Liver (tissue), 9 donors: ENCODE results near the gene ZNF839. TPM values are rescaled to one million over a fixed set of nuclear protein-coding genes. Genes with fewer than 3 reads are reported as not detected.

Source experiments
- DNase-seq: peaks from one replicate; pipeline ENCODE4 v3.0.0-alpha.2; 2017; ENCODE audit warnings: low spot score
- H3K27ac ChIP-seq, 2 donors: one replicate each; pipeline ENCODE4 v1.7.0; 2013; ENCODE audit warnings: inconsistent platforms in 2 of 2, low read length in 2 of 2, control low read depth in 1 of 2, low read depth in 1 of 2, mild to moderate bottlenecking in 1 of 2
- H3K27me3 ChIP-seq, 4 donors: one replicate each; pipeline versions ENCODE4 v1.6.1 to v1.7.0; 2013; ENCODE audit warnings: low read length in 3 of 4, inconsistent platforms in 1 of 4, mild to moderate bottlenecking in 1 of 4, moderate library complexity in 1 of 4; ENCODE audit not compliant: control insufficient read depth in 4 of 4, insufficient read depth in 4 of 4
- H3K36me3 ChIP-seq, 4 donors: one replicate each; pipeline versions ENCODE4 v1.6.1 to v1.7.0; 2013; ENCODE audit warnings: low read length in 3 of 4, mild to moderate bottlenecking in 3 of 4, low read depth in 1 of 4, moderate library complexity in 1 of 4; ENCODE audit not compliant: control insufficient read depth in 4 of 4, insufficient read depth in 3 of 4
- H3K4me1 ChIP-seq, 4 donors: one replicate each; pipeline versions ENCODE4 v1.6.1 to v1.7.0; 2013; ENCODE audit warnings: low read length in 3 of 4, mild to moderate bottlenecking in 3 of 4, moderate library complexity in 1 of 4; ENCODE audit not compliant: control insufficient read depth in 4 of 4, insufficient read depth in 4 of 4
- H3K4me3 ChIP-seq, 3 donors: one replicate each; pipeline versions ENCODE4 v1.6.1 to v1.7.0; 2013; ENCODE audit warnings: low read length in 3 of 3, control low read depth in 1 of 3, low read depth in 1 of 3, mild to moderate bottlenecking in 1 of 3
- H3K9ac ChIP-seq, 2 donors: one replicate each; pipeline ENCODE4 v1.7.0; 2013; ENCODE audit warnings: low read length in 2 of 2, mild to moderate bottlenecking in 2 of 2, moderate library complexity in 2 of 2, control low read depth in 1 of 2, low read depth in 1 of 2
- H3K9me3 ChIP-seq, 4 donors: one replicate each; pipeline versions ENCODE4 v1.6.1 to v1.7.0; 2013; ENCODE audit warnings: low read length in 3 of 4; ENCODE audit not compliant: control insufficient read depth in 4 of 4
- FOXA2 ChIP-seq: IDR thresholded peaks from 2 replicates; pipeline ENCODE4 v1.6.1; 2016; ENCODE audit warnings: antibody characterized with exemption
- GABPA ChIP-seq, 2 donors: IDR thresholded peaks in 1 of 2; conservative IDR thresholded peaks in 1 of 2; 2 replicates each; pipeline ENCODE4 v1.6.1; 2016; ENCODE audit warnings: antibody characterized with exemption in 2 of 2, mild to moderate bottlenecking in 1 of 2, moderate library complexity in 1 of 2
- HNF4A ChIP-seq, 2 donors: conservative IDR thresholded peaks; 2 replicates each; pipeline ENCODE4 v1.6.1; 2016; ENCODE audit warnings: antibody characterized with exemption in 2 of 2, mild to moderate bottlenecking in 2 of 2
- HNF4G ChIP-seq: IDR thresholded peaks from 2 replicates; pipeline ENCODE4 v1.6.1; 2016; ENCODE audit warnings: antibody characterized with exemption
- JUND ChIP-seq, 2 donors: IDR thresholded peaks; 2 replicates each; pipeline ENCODE4 v1.6.1; 2016; ENCODE audit warnings: antibody characterized with exemption in 2 of 2
- NR2F2 ChIP-seq: IDR thresholded peaks from 2 replicates; pipeline ENCODE4 v1.6.1; 2016; ENCODE audit warnings: antibody characterized with exemption
- RAD21 ChIP-seq, 2 donors: IDR thresholded peaks; 2 replicates each; pipeline ENCODE4 v1.6.1; 2016; ENCODE audit warnings: antibody characterized with exemption in 2 of 2, mild to moderate bottlenecking in 2 of 2
- RXRA ChIP-seq, 2 donors: IDR thresholded peaks; 2 replicates each; pipeline ENCODE4 v1.6.1; 2017 to 2018; ENCODE audit warnings: antibody characterized with exemption in 2 of 2, mild to moderate bottlenecking in 1 of 2
- SP1 ChIP-seq: IDR thresholded peaks from 2 replicates; pipeline ENCODE4 v1.6.1; 2018; ENCODE audit warnings: antibody characterized with exemption, mild to moderate bottlenecking
- TAF1 ChIP-seq: conservative IDR thresholded peaks from 2 replicates; pipeline ENCODE4 v1.6.1; 2016; ENCODE audit warnings: antibody characterized with exemption, mild to moderate bottlenecking
- YY1 ChIP-seq: IDR thresholded peaks from 2 replicates; pipeline ENCODE4 v1.6.1; 2016; ENCODE audit warnings: antibody characterized with exemption, mild to moderate bottlenecking
- WGBS: extraction: QIAGEN DNeasy Blood & Tissue Kit; methylation state at CpG from one replicate; pipeline ENCODE4 v1.1.7; 2013; 5-methylcytosine and 5-hydroxymethylcytosine counted together
- polyA plus RNA-seq, 2 donors: library from polyadenylated mRNA; stranded (reverse) in 1 of 2; unstranded in 1 of 2; fragments of 200-250 nt in 1 of 2; fragments of >200 nt in 1 of 2; fragmentation: Nextera tagmentation in 1 of 2; extraction: Ambion mirVana in 1 of 2; gene quantifications; one replicate each; pipeline versions ENCODE4 v1.2.1 to v1.2.3, GENCODE V29; 2013 to 2015
- total RNA-seq, 2 donors: library from RNA; depleted of rRNA; stranded (reverse); fragments of >200 nt; gene quantifications; one replicate each; pipeline ENCODE4 v1.2.3, GENCODE V29; 2014
- TF ChIP-seq, protein P1 (sequence below): IDR thresholded peaks from 2 replicates; pipeline ENCODE4 v1.6.1; 2016; ENCODE audit warnings: antibody characterized with exemption
- TF ChIP-seq, protein P2 (sequence below): IDR thresholded peaks from 2 replicates; pipeline ENCODE4 v1.6.1; 2016; ENCODE audit warnings: antibody characterized with exemption, mild to moderate bottlenecking
- TF ChIP-seq, protein P3 (sequence below): IDR thresholded peaks from 2 replicates; pipeline ENCODE4 v1.6.1; 2016; ENCODE audit warnings: antibody characterized with exemption
- donor health status: healthy.
- donor health status: healthy.
- donor health status: healthy.
- donor health status: healthy.
- donor health status: healthy.

ZNF839 gene
- total and polyA plus RNA-seq, 4 donors = 3.1 to 5.6 (median 4.3) TPM

DNA sequence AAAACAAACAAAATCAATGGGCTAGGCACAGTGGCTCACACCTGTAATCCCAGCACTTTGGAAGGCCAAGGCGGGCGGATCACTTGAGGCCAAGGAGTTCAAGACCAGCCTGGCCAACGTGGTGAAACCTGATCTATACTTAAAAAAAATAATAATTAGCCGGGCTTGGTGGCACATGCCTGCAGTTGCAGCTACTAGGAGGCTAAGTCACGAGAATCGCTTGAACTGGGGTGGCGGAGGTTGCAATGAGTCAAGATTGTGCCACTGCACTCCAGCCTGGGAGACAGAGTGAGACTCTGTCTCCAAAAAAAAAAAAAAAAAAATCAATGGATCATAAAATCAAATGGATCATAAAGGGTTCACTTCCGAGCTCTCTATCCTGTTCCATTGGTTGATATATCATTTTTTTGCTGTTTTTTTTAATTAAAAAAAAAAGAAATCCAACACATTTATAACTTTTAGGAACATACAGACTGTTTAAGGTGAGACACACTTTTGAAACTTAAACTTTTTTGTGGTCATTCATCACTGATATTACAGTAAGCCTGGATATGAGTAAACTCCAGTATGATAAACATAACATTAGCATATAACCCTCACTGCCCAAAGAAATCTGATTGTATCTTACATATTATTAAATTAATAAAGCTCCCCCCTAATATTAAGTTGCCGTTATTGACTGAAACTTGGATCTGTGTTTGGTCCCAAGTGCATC is 36.6 kb upstream of the ZNF839 start (continued):
- no peak for TF ChIP-seq RAD21 (IDR thresholded peaks at IDR 0.05)
- TF ChIP-seq, protein P1, sequence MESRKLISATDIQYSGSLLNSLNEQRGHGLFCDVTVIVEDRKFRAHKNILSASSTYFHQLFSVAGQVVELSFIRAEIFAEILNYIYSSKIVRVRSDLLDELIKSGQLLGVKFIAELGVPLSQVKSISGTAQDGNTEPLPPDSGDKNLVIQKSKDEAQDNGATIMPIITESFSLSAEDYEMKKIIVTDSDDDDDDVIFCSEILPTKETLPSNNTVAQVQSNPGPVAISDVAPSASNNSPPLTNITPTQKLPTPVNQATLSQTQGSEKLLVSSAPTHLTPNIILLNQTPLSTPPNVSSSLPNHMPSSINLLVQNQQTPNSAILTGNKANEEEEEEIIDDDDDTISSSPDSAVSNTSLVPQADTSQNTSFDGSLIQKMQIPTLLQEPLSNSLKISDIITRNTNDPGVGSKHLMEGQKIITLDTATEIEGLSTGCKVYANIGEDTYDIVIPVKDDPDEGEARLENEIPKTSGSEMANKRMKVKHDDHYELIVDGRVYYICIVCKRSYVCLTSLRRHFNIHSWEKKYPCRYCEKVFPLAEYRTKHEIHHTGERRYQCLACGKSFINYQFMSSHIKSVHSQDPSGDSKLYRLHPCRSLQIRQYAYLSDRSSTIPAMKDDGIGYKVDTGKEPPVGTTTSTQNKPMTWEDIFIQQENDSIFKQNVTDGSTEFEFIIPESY = no peak

DNA sequence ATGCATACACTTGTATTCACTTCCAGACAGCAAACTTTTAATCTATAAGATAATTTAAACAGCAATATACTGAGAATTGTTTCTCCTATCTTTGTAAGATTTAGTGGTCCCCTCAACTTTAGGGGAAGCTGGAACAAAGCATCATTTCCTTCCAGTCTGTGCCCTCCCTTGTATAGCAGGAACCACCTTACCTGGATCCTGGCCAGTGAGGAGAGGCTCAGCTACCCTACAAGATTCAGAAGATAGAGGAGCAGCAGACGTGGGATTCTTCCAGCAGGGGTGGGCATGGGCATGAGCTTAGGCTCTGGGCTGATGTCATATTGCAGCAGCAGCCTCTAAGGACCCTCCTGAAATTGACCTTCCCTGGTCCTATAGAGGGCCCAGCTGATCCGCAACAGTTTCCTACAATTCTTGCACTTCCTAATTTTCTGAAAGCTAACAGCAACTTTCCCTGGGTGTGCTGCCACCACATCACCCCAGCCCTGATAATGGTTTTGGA is 35.9 kb upstream of the ZNF839 start:
- WGBS = 75% methylated on average over 2 of the region's 2 CpGs
- peaks cover 0 to 2% (median 0%) of the 10 kb centered on the region in 4 donors for H3K36me3 ChIP-seq
- no peak overlapping the region for H3K4me3 ChIP-seq
- H3K27me3 ChIP-seq = no peaks in the 10 kb centered on the region
- no peak for DNase-seq
- no peak overlapping the region for H3K27ac ChIP-seq
- H3K4me1 ChIP-seq = no peaks in the 10 kb centered on the region
- H3K9ac ChIP-seq = no peak overlapping the region
- H3K9me3 ChIP-seq = no peaks in the 10 kb centered on the region
- TF ChIP-seq RAD21 (IDR thresholded peaks at IDR 0.05) (no peak), HNF4A (conservative IDR thresholded peaks at IDR 0.05) (no peak), YY1 (no peak), TAF1 (no peak), FOXA2 (no peak), HNF4G (no peak), JUND (IDR thresholded peaks at IDR 0.05) (no peak)
- TF ChIP-seq, protein P1 = no peak
- TF ChIP-seq, protein P2, sequence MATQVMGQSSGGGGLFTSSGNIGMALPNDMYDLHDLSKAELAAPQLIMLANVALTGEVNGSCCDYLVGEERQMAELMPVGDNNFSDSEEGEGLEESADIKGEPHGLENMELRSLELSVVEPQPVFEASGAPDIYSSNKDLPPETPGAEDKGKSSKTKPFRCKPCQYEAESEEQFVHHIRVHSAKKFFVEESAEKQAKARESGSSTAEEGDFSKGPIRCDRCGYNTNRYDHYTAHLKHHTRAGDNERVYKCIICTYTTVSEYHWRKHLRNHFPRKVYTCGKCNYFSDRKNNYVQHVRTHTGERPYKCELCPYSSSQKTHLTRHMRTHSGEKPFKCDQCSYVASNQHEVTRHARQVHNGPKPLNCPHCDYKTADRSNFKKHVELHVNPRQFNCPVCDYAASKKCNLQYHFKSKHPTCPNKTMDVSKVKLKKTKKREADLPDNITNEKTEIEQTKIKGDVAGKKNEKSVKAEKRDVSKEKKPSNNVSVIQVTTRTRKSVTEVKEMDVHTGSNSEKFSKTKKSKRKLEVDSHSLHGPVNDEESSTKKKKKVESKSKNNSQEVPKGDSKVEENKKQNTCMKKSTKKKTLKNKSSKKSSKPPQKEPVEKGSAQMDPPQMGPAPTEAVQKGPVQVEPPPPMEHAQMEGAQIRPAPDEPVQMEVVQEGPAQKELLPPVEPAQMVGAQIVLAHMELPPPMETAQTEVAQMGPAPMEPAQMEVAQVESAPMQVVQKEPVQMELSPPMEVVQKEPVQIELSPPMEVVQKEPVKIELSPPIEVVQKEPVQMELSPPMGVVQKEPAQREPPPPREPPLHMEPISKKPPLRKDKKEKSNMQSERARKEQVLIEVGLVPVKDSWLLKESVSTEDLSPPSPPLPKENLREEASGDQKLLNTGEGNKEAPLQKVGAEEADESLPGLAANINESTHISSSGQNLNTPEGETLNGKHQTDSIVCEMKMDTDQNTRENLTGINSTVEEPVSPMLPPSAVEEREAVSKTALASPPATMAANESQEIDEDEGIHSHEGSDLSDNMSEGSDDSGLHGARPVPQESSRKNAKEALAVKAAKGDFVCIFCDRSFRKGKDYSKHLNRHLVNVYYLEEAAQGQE = no peak
- TF ChIP-seq, protein P3, sequence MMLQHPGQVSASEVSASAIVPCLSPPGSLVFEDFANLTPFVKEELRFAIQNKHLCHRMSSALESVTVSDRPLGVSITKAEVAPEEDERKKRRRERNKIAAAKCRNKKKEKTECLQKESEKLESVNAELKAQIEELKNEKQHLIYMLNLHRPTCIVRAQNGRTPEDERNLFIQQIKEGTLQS = no peak

- 96% methylated on average over 2 of the region's 2 CpGs for WGBS
Observed at GRCh38 chr14:102285106-102285505, 34.4 kb upstream of the ZNF839 start.

More at GRCh38 chr14:102285106-102285505, 34.4 kb upstream of the ZNF839 start:
- peaks cover 0 to 2% (median 0%) of the 10 kb centered on the region in 4 donors for H3K36me3 ChIP-seq
- H3K27me3 ChIP-seq = no peaks in the 10 kb centered on the region
- H3K4me3 ChIP-seq = no peak overlapping the region
- H3K9ac ChIP-seq = no peak overlapping the region
- H3K4me1 ChIP-seq = no peaks in the 10 kb centered on the region
- DNase-seq = no peak
- no peaks in the 10 kb centered on the region for H3K9me3 ChIP-seq
- TF ChIP-seq YY1 = no peak
- TF ChIP-seq SP1 = no peak
- TF ChIP-seq RXRA (IDR thresholded peaks at IDR 0.05) = no peak
- TF ChIP-seq FOXA2 = no peak
- no peak for TF ChIP-seq GABPA (IDR thresholded peaks at IDR 0.05 in 1 of 2, conservative IDR thresholded peaks at IDR 0.05 in 1 of 2)
- no peak for TF ChIP-seq TAF1
- TF ChIP-seq NR2F2 = no peak
- H3K27ac ChIP-seq = no peak overlapping the region
